Stomach (tissue), 4 donors: ENCODE results near the gene NDUFB1.

Experiments used
- CTCF ChIP-seq, 7 experiments: fragments of 450-650 bp in 4 of 7; fragments of 200-600 bp in 3 of 7; sonication (generic) in 3 of 7; IDR thresholded peaks; one replicate each; pipeline ENCODE4 v1.5.1; 2016 to 2019; ENCODE audit warnings: antibody characterized with exemption in 7 of 7, control low read depth in 2 of 7, mild to moderate bottlenecking in 1 of 7
- POLR2A ChIP-seq, 4 donors: fragments of 450-650 bp; IDR thresholded peaks; one replicate each; pipeline ENCODE4 v1.6.1; 2016; ENCODE audit warnings: antibody characterized with exemption in 4 of 4, control low read depth in 2 of 4, mild to moderate bottlenecking in 1 of 4, moderate library complexity in 1 of 4
- POLR2AphosphoS5 ChIP-seq, 3 donors: sonication (generic); formaldehyde crosslinking; IDR thresholded peaks; one replicate each; pipeline ENCODE4 v1.6.1; 2016; ENCODE audit warnings: antibody characterized with exemption in 3 of 3

GRCh38 chr14:92121207-92121669 is 268 bp downstream of the NDUFB1 start:
- TF ChIP-seq CTCF (IDR thresholded peaks at IDR 0.05) (no peak), POLR2AphosphoS5 (IDR thresholded peaks at IDR 0.05) (no peak), POLR2A (IDR thresholded peaks at IDR 0.05) (no peak)
